DOHH2 (cell line): Measurements from ENCODE around the gene WDFY4.

ENCODE experiments used
- CTCF ChIP-seq: fragments of 200-600 bp; sonication (generic); IDR thresholded peaks from one replicate; pipeline ENCODE4 v1.5.1; 2014; ENCODE audit warnings: antibody characterized with exemption, mild to moderate bottlenecking, low read depth, low read length; ENCODE audit not compliant: poor library complexity, severe bottlenecking
- EZH2phosphoT487 ChIP-seq: fragments of 200-600 bp; sonication (generic); IDR thresholded peaks from 2 replicates; pipeline ENCODE4 v1.6.1; 2017; ENCODE audit warnings: borderline replicate concordance, mild to moderate bottlenecking, antibody characterized with exemption, low read length, moderate library complexity, mixed read lengths

DNA sequence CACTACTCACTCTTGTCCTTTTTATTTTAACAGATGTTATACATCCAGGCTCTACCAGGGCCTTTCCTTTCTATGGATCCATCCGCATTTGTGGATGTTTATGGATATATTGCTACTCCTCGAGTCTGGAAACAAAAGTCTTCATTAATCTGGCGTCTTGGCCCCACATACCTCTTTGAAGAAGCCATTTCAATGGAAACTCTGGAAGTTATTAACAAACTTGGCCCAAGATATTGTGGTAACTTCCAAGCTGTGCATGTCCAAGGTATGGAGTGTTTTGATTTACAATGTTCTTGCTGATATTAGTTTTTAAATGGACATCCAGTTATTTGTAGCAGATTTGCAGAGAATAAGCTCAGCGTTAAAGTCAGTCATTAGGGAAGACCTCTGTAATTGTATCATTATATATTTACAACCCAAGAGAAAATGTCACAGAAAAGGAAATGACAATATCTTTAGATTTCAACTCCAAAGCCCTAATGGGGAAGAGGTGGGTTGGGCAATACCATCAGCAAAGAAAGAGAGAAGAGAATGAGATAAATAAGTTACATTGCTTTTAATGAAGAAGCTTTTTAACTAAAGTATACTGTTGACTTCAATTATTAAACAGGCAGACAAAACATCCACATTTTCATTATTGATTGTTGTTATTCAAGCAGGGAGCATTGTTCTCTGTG lies 102.1 kb downstream of the WDFY4 start:
- TF ChIP-seq CTCF (no peak), EZH2phosphoT487 (no peak)
